HEK293 (cell line): ENCODE results near the gene GLI1.

Source experiments
- CTCF ChIA-PET: fragments of 350-600 bp; formaldehyde crosslinking; extraction: SDS; loops from one replicate; lab custom pipeline; 2021; ENCODE audit warnings: antibody characterized with exemption; lab: Yijun Ruan, JAX
- POLR2A ChIA-PET: fragments of 300-600 bp; formaldehyde crosslinking; extraction: SDS; loops from one replicate; lab custom pipeline; 2020; ENCODE audit warnings: antibody characterized with exemption, inconsistent platforms; lab: Yijun Ruan, JAX
- H3K27ac ChIP-seq: fragments of 200-500 bp; sonication (Bioruptor generic); 2 replicates; pipeline ENCODE4 v1.5.1; 2014; ENCODE audit warnings: low read depth, low read length, control low read depth, inconsistent platforms; ENCODE audit errors: extremely low read depth
- H3K36me3 ChIP-seq, 2 experiments: fragments of 200-500 bp in 1 of 2; sonication (Bioruptor generic) in 1 of 2; 1 replicate in 1 of 2; 2 replicates in 1 of 2; pipeline ENCODE4 v1.5.1; 2014 to 2017; ENCODE audit warnings: inconsistent platforms in 2 of 2, low read length in 2 of 2; ENCODE audit not compliant: control insufficient read depth in 2 of 2, insufficient read depth in 1 of 2
- H3K4me1 ChIP-seq: fragments of 200-500 bp; sonication (Bioruptor generic); 2 replicates; pipeline ENCODE4 v1.5.1; 2014; ENCODE audit warnings: mild to moderate bottlenecking, low read length, inconsistent platforms; ENCODE audit not compliant: control insufficient read depth, insufficient read depth
- H3K4me3 ChIP-seq: 2 replicates; pipeline ENCODE4 v1.5.1; 2011; ENCODE audit warnings: low read depth, mild to moderate bottlenecking, control low read depth, low read length, moderate library complexity
- H3K9me3 ChIP-seq: fragments of 200-500 bp; sonication (Bioruptor generic); 2 replicates; pipeline ENCODE4 v1.5.1; 2014; ENCODE audit warnings: low read depth, low read length, inconsistent platforms; ENCODE audit not compliant: control insufficient read depth, insufficient read depth
- CTCF ChIP-seq: fragments of 450-650 bp; formaldehyde crosslinking; IDR thresholded peaks from 2 replicates; pipeline ENCODE4 v1.5.1; 2016; ENCODE audit warnings: missing biosample characterization, missing genetic modification characterization
- GLIS2 ChIP-seq: fragments of 450-650 bp; formaldehyde crosslinking; IDR thresholded peaks from 2 replicates; pipeline ENCODE4 v1.5.1; 2016; ENCODE audit warnings: missing biosample characterization, missing genetic modification characterization
- HIC1 ChIP-seq: fragments of 450-650 bp; formaldehyde crosslinking; IDR thresholded peaks from 2 replicates; pipeline ENCODE4 v1.5.1; 2016; ENCODE audit warnings: missing biosample characterization, missing genetic modification characterization
- PRDM1 ChIP-seq: fragments of 450-650 bp; formaldehyde crosslinking; IDR thresholded peaks from 2 replicates; pipeline ENCODE4; 2016; ENCODE audit warnings: missing biosample characterization, missing genetic modification characterization
- PRDM6 ChIP-seq: fragments of 450-650 bp; formaldehyde crosslinking; IDR thresholded peaks from 2 replicates; pipeline ENCODE4 v1.5.1; 2017; ENCODE audit warnings: missing biosample characterization, missing genetic modification characterization
- SP3 ChIP-seq: fragments of 450-650 bp; formaldehyde crosslinking; IDR thresholded peaks from 2 replicates; pipeline ENCODE4 v1.5.1; 2016; ENCODE audit warnings: missing biosample characterization, missing genetic modification characterization
- SP7 ChIP-seq: fragments of 450-650 bp; formaldehyde crosslinking; IDR thresholded peaks from 2 replicates; pipeline ENCODE4 v1.5.1; 2016; ENCODE audit warnings: missing biosample characterization, missing genetic modification characterization
- ZBTB11 ChIP-seq: fragments of 450-650 bp; formaldehyde crosslinking; conservative IDR thresholded peaks from 2 replicates; pipeline ENCODE4 v1.5.1; 2016; ENCODE audit warnings: low read depth, missing biosample characterization, missing genetic modification characterization
- ZEB2 ChIP-seq: fragments of 450-650 bp; formaldehyde crosslinking; IDR thresholded peaks from 2 replicates; pipeline ENCODE4 v1.5.1; 2016; ENCODE audit warnings: missing biosample characterization, missing genetic modification characterization
- ZNF10 ChIP-seq: fragments of 450-650 bp; formaldehyde crosslinking; IDR thresholded peaks from 2 replicates; pipeline ENCODE4 v1.5.1; 2017; ENCODE audit warnings: missing biosample characterization, missing genetic modification characterization
- ZNF223 ChIP-seq: fragments of 450-650 bp; formaldehyde crosslinking; IDR thresholded peaks from 2 replicates; pipeline ENCODE4 v1.5.1; 2016; ENCODE audit warnings: missing biosample characterization, missing genetic modification characterization
- ZNF37A ChIP-seq: fragments of 450-650 bp; IDR thresholded peaks from 2 replicates; pipeline ENCODE4 v1.5.1; 2018; ENCODE audit warnings: missing biosample characterization, missing genetic modification characterization
- ZNF488 ChIP-seq: fragments of 450-650 bp; formaldehyde crosslinking; IDR thresholded peaks from 2 replicates; pipeline ENCODE4 v1.5.1; 2016; ENCODE audit warnings: missing biosample characterization, missing genetic modification characterization
- ZNF518A ChIP-seq: fragments of 450-650 bp; formaldehyde crosslinking; conservative IDR thresholded peaks from 2 replicates; pipeline ENCODE4 v1.5.1; 2016; ENCODE audit warnings: low read depth, missing biosample characterization, missing genetic modification characterization
- ZNF670 ChIP-seq: fragments of 450-650 bp; formaldehyde crosslinking; IDR thresholded peaks from 2 replicates; pipeline ENCODE4 v1.5.1; 2016; ENCODE audit warnings: missing biosample characterization, missing genetic modification characterization, low read depth
- ZNF692 ChIP-seq: fragments of 450-650 bp; formaldehyde crosslinking; IDR thresholded peaks from 2 replicates; pipeline ENCODE4 v1.5.1; 2016; ENCODE audit warnings: missing biosample characterization, missing genetic modification characterization
- ZNF76 ChIP-seq: fragments of 450-650 bp; formaldehyde crosslinking; IDR thresholded peaks from 2 replicates; pipeline ENCODE4; 2016; ENCODE audit warnings: low read depth, missing biosample characterization, missing genetic modification characterization, borderline replicate concordance
- ZXDB ChIP-seq: fragments of 450-650 bp; formaldehyde crosslinking; IDR thresholded peaks from 2 replicates; pipeline ENCODE4 v1.5.1; 2016; ENCODE audit warnings: missing biosample characterization, missing genetic modification characterization

The GLI1 gene

GRCh38 chr12:57430931-57431566 is 28.5 kb upstream of the GLI1 start, which contains the start of gene R3HDM2:
R3HDM2 (minus strand) TSS chr12:57431043; CDS start chr12:57310428, 120,615 bp downstream.
- Histone ChIP-seq H3K4me3 (peak within 1 kb of the TSS; percentile 47), H3K4me1 (no peaks in the 10 kb centered on the region; the same call in 1 of the 2 replicates), H3K36me3 (peaks cover 0 to under 1% of the 10 kb centered on the region in 2 experiments; a peak in 1 of 3 replicates), H3K9me3 (no peaks in the 10 kb centered on the region), H3K27ac (peak within 1 kb of the TSS; percentile 88)
- POLR2A ChIA-PET, result interaction anchor here (0.6 to 1.1 kb wide), 2 partner anchors 201 to 262 kb away, joined by 3 to 5 read pairs; partner anchors contain the start of gene SHMT2
- CTCF ChIA-PET, result interaction anchor here (6.8 kb wide), 1 partner anchor 23 kb away, joined by 45 read pairs; the partner anchor contains the start of gene INHBE
- TF ChIP-seq ZNF223 (tag by site-specific recombination) (no peak), PRDM6 (tag by site-specific recombination) (no peak), SP3 (tag by site-specific recombination) (peak; percentile 66), GLIS2 (tag by site-specific recombination) (peak; percentile 83), ZNF76 (tag by site-specific recombination) (peak; percentile 69; the same call in 1 of the 2 replicates), SP7 (tag by site-specific recombination) (peak; percentile 77; the same call in 1 of the 2 replicates), ZNF692 (tag by site-specific recombination) (peak; percentile 83), ZNF670 (tag by site-specific recombination) (no peak), CTCF (no peak), ZNF488 (no peak), ZBTB11 (tag by site-specific recombination) (peak; percentile 83), ZNF10 (tag by site-specific recombination) (no peak), ZNF518A (tag by site-specific recombination) (0 out of 2 replicates have a peak, but pooled peaks have one; percentile 28), ZNF37A (tag by site-specific recombination) (no peak), ZEB2 (tag by site-specific recombination) (peak; percentile 91), ZXDB (tag by site-specific recombination) (peak; percentile 95), PRDM1 (tag by site-specific recombination) (0 out of 2 replicates have a peak, but pooled peaks have one; percentile 8), HIC1 (tag by site-specific recombination) (peak; percentile 64)
